GM21447 (cell line): Measurements from ENCODE around the gene TJAP1.
"Not testable (repeated sequence)": the region's sequence is repeated elsewhere in the genome, so short reads cannot be mapped to it uniquely, and the experiment has no call there.

Experiments
- ATAC-seq: cut with Tn5 transposase; IDR thresholded peaks from one replicate; pipeline ENCODE4 v1.9.1; 2021; ENCODE audit not compliant: unreplicated experiment

Gene TJAP1

DNA sequence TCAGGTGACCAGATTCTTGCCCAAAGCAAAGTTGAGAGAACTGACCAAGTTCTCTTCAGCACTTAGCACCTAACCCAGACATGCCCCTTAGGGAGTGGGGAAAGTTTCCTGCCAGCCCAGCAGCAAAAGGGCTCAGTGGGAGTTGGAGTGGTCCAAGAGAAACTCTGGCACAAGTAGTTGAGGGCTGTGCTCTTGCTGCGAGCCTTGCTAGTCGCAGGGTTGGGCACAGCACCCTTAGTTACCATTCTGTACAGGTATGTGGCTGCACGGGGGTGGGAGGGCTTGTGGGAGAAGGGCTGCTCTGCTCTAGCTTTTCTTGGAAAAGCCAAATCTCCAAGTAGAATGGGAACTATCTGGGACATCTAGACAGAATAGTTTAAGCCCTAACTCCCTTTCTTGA lies 45.9 kb downstream of the TJAP1 start:
- no peak for ATAC-seq

DNA sequence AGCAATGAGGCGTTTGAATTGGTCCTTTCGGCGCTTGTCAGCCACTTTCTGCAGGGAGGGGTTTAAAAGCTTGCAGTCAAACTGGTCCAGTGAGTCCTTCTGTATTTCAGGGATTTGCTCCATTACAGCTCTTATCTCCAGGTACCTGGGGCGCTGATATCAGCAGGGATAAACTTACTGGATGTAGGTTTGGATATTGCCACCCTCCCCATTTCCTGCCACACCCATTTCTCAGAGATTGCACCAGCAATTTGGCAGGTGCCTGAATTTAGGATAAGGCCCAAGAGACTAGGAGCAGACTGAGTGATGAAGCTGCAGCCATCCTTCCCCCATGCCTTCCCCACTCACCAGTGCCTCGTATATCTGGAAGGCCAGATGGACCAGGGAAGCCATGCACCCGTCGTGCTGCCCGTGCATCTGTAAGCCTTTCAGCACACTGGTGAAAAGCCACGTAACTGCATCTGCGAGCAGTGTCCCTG lies 47.2 kb downstream of the TJAP1 start:
- ATAC-seq, result no peak

DNA sequence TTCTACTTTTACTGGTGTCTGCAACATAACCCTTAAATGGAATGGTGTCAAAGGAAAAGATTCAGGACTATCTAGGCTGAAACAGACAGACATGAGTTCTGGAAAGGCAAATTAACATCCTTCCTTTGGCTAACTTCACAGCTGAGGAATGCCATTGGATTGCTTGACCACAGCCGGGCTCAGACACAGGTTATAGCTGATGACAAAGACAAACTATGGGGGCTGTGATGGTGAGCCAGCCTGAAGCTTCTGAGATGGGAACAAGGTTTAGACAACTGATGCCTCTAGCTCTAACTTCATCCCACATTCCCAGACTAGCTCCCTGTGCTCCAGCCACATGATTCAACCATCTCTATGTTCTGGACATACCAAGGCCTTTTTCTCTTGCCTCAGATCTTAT lies 54.8 kb downstream of the TJAP1 start:
- no peak for ATAC-seq

DNA sequence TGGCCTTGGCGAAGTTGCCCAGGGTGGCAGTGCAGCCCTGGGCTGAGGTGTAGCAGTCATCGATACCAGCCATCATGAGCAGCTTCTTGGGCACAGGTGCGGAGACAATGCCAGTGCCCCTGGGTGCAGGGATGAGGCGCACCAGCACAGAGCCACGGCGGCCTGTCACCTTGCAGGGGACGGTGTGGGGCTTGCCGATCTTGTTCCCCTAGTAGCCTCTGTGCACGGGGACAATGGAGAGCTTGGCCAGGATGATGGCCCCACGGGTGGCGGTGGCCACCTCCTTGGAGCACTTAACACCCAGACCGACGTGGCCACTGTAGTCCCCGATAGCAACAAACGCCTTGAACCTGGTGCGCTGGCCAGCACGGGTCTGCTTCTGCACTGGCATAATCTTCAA lies 61.6 kb downstream of the TJAP1 start:
- ATAC-seq, result not testable (repeated sequence)

DNA sequence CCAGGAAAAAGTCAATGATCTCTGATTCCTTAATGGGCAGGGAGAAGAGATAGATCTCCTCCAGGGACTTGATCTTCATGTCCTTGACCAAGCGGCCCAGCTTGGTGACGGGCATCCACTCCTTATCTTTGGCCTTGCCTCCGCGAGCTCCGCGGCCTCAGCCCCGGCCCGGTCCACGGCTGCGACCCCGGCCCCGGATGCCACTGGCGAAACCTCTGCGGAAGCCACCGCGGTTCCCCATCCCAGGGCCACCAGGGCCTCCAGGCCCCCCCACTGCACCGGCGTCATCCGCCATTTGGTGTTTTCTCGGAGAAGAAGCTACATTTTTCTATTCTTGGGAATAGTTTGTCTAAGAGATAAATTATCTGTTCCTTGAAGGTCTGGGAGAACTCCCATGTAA lies 62.0 kb downstream of the TJAP1 start:
- not testable (repeated sequence) for ATAC-seq

DNA sequence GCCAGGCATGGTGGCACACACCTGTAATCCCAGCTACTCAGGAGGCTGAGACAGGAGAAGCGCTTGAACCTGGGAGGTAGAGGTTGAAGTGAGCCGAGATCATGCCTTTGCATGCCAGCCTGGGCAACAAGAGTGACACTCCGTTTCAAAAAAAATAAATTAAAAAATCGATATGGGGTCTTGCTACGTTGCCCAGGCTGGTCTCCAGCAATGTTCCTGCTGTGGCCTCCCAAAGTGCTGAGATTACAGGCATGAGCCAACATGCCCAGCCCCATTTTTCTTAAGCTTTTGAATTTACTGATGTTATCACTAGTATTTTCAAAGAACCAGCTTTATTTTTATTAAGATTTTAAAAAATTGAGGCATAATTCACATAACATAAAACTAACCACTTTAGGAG lies 63.1 kb downstream of the TJAP1 start:
- ATAC-seq, result no peak

DNA sequence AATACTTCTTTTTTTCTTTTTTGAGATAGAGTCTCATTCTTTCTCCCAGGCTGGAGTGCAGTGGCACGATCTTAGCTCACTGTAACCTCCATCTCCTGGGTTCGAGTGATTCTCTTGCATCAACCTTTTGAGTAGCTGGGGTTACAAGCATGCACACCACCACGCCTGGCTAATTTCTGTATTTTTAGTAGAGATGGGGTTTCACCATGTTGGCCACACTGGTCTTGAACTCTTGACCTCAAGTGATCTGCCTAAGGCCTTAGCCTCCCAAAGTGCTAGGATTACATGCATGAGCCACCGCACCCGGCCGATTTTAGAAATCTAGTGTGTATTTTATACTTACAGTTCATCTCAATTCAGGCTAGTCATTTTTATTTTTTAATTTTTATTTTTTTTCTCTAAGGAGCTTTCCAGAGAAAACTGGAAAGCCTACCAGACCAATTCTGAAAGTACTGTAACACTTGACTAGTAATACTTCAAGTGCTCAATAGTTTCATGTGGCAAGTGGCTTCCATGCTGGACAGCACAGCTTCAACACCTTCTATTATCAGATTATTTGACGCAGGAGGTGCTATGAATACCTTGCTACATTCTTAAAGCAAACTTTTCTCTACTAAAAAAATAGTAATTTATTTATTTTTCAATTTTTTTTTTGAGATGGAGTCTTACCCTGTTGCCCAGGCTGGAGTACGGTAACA lies 64.6 kb downstream of the TJAP1 start:
- ATAC-seq, result no peak

DNA sequence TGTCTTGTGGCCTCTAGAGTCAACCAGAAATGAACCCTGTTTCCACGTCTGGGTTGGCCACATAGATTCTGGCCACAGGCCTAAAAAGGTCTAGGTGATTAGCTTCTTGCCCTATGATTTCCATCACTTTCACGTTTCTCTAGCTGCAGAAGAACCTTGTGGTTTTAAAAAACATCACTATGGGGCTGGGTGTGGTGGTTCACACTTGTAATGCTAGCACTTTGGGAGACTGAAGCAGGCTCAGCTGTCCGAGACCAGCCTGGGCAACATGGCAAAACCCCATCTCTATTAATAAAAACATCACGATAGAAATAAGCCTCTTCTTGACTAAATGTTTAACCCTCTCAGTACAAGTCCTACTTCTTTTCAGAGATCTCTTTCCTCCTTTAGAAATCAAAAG lies 67.1 kb downstream of the TJAP1 start:
- no peak for ATAC-seq

DNA sequence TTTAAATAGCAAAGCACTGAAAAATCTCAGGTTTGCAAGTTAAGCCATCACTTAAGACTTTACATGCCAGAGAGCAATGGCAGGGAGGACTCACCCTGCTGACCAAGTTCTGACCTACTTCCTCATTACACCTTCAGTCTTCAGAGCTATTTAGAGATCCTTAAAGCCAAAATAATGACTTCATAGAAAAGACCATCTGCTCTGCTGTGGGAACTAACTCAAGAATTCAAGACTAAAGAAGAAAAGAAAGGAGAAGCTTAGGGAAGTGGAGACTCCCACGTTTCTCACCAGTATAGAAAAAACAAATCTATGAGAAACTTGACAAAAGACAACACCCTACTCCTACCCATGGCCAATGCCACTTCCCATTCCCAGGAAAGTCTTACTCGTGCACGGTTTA lies 69.9 kb downstream of the TJAP1 start:
- no peak for ATAC-seq
